NCI-H146 treated with DMSO at 0.1 percent for 48 hours (cell line): ENCODE measurements around the gene ALKBH6.

ENCODE experiments used
- DNase-seq: peaks from one replicate; lab custom pipeline; 2025; ENCODE audit not compliant: unreplicated experiment; lab: John Stamatoyannopoulos, UW

The ALKBH6 gene

GRCh38 chr19:36030264-36031148 lies 16.5 kb upstream of the ALKBH6 start:
- no peak for DNase-seq

- no peak for DNase-seq
These were observed 14.5 kb upstream of the ALKBH6 start for GRCh38 chr19:36028313-36029041.

DNA sequence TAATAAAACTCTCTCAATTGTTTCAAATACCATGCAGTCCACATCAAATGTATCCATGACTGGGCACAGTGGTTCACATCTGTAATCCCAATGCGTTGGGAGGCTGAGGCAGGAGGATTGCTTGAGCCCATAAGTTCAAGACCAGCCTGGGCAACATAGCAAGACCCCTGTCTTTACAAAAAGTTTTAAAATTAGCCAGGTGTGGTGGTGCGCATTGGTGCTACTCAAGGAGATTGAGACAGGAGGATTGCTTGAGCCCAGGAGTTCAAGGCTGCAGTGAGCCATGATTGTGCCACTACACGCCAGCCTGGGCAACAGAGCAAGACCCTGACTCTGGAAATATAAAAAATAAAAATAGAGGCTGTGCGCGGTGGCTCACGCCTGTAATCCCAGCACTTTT lies 13.7 kb upstream of the ALKBH6 start:
- no peak for DNase-seq

DNA sequence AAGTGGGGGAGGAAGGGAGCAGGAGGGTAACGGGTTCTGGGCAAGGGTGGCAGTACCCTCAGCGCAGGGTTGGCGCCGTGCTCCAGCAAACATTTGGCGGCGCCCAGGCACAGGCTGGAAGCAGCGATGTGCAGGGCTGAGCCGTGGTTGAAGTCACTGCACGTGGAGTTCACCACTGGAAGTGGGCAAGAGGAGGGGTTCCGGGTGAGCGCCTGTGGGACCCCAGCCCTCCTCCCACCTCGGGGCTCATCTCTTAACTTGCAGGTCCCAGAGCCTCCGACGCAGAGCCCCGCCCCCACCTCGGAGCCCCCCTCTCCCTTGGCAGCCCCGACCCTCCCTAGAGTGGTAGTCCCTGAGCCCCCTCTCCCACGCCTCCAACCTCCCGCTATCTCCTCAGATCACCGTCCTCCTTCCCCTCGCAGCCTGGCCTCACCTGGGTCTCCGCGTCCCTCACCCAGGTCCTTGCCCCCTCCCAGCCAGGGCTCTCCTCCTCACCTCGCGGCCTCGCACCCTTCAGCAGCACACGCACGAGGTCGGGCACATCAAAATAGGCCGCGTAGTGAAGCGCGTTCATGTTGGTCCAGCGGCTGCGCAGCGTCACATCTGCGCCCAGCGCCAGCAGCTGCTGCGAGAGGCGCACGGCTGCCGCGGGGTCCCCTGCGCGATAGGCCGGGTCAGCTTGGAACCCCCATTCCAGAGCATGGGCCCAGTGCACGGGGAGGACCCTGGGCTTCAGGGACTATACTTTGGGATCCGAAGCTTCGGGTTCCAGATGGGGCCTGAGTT lies 12.3 kb upstream of the ALKBH6 start:
- no peak for DNase-seq

DNA sequence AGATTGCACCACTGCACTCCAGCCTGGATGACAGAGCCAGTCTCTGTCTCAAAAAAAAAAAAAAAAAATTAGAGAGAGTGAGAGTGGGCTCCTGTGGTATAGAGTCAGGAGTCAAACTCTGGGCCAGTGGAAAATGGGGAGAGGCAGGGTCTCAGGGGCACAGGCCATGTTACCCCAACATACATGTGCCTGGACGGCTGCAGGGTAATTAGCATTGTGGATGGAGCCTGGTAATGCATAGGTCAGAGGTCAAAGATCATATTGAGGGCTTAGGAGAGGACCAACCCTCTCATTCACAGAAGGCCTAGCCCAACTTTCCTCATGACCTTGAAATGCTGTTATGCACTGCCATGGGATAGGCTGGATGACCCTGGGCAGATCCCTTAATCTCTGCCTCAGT lies 11.5 kb upstream of the ALKBH6 start:
- DNase-seq, result no peak

- DNase-seq, result no peak
These were observed 9.4 kb upstream of the ALKBH6 start for GRCh38 chr19:36023432-36023831.

DNA sequence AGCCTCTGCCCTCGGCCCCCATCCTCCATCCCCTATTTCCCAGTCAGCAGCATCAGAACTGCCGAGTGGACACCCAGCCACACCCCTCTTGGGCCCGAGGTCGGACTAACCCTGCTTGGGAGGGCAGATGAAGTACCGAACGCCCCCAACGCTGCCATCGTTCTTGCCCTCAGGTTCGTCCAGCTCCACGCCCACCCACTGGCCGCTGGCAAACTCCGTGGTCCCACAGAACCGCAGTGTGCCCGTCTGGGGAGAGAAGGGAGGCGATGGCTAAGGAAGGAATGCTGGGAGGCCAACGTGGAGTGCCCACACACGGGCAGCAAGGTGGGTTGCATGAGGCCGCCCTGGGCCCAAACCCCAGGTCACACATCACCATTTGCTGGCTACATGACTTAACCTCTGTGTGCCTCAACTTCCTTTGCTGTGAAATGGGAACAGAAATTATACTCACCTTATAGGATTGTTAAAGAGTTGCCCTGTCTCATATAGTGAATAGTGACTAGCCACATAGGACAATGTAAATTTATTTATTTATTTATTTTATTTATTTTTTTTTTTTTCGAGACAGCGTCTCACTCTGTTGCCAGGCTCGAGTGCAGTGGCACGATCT lies 5.2 kb upstream of the ALKBH6 start:
- no peak for DNase-seq

GRCh38 chr19:36013280-36014011 lies 567 bp downstream of the ALKBH6 start:
- no peak for DNase-seq

- no peak for DNase-seq
These were observed 3.6 kb downstream of the ALKBH6 start for GRCh38 chr19:36010402-36010801.

DNA sequence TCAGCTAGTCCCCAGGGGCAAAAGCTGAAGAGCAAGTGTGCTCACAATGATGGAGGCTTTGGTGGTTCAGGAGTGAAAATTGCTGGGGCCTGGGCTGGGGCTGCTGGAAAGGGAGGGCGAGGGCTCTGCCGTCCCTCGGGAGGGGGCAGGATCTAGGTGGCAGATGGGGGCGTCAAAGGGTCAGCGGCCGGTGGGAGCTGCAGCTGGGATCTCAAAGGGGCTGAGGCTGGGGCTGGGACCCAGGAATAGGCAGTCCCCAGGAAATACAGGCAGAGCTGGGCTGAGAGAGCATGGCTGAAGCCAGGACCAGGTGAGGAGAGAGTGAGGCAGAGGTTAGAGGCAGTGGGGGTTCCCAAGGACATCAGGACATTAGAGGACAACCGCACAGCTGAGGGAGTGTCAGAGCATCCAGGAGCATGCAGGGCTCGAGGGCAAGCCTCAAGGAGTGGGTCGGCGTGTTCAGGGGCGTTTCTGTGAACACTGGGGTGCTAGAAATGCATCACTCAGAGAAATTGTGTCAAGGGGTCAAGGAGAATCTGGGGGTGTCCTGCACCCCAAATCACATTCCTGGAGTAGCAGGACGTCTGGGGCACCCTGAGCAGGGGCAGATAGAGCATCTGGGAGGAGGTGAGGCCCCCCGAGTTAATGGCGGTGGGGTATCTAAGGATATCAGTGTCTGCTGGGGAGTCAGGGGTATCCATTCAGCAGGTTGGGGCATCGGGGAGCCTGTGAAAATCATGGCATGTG lies 4.2 kb downstream of the ALKBH6 start:
- DNase-seq, result no peak

DNA sequence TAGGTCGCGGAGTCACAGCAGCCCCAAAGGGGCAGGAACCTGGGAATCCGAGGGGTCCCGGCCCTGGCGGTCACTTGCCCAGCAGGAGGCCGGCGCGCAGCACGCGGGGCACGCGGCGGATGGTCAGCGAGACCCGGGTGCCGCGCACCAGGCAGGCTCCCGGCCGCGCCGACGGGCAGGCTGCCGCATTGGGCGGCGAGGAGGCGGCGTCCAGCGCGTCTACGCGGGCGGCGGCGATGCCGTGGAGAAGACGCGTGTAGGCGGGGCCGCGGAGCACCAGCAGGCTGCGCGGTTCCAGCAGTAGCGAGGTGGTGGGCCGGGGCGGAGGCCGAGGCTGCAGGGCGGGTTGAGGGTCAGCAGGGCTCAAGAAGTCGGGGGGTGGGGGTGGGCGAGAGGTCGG lies 4.8 kb downstream of the ALKBH6 start:
- DNase-seq, result peak; percentile 54

- DNase-seq, result peak; percentile 10
These were observed 5.6 kb downstream of the ALKBH6 start, which contains the start of gene SYNE4 for GRCh38 chr19:36008336-36008978. SYNE4 (minus strand) TSS chr19:36008813; CDS start chr19:36008681, 132 bp downstream.

GRCh38 chr19:36006955-36007354 lies 7.1 kb downstream of the ALKBH6 start:
- no peak for DNase-seq

DNA sequence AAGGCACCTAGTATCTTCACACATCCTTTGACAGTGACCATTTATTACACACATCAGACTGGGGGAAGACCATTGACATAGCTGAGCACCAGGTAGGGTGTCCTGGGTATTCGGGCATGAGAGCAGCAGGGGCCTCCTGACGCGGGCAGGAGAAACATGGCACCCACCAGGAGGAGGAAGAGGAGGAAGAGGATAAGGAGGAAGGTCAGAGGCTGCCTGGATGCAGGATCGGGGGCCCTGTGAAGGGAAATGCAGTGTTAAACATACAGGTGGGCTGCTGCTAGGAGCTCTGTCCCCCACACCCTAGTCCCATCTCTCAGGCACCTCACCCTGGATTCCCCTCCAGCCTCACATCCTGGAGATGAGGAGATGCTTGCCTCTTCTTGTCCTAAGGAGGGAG lies 10.7 kb downstream of the ALKBH6 start:
- DNase-seq, result no peak

- DNase-seq, result no peak
These were observed 12.4 kb downstream of the ALKBH6 start for GRCh38 chr19:36001605-36002004.

- DNase-seq, result no peak
These were observed 17.2 kb downstream of the ALKBH6 start for GRCh38 chr19:35996777-35997176.

- peak; percentile 95 for DNase-seq
These were observed 18.7 kb downstream of the ALKBH6 start, which contains the start of gene SDHAF1 for GRCh38 chr19:35995048-35995993. SDHAF1 (plus strand) TSS chr19:35995188; CDS start chr19:35995275, 87 bp downstream.
